ENCODE measurements around the gene PWWP2B. TPM values are rescaled to one million over a fixed set of nuclear protein-coding genes. Genes with fewer than 3 reads are reported as not detected.

Gene PWWP2B
- total and polyA plus RNA-seq, 2 of the 8 experiments (the other 6 are each of a cell fraction or from before 2014, with no cell fraction given) = 5.3 to 10.8 TPM

DNA sequence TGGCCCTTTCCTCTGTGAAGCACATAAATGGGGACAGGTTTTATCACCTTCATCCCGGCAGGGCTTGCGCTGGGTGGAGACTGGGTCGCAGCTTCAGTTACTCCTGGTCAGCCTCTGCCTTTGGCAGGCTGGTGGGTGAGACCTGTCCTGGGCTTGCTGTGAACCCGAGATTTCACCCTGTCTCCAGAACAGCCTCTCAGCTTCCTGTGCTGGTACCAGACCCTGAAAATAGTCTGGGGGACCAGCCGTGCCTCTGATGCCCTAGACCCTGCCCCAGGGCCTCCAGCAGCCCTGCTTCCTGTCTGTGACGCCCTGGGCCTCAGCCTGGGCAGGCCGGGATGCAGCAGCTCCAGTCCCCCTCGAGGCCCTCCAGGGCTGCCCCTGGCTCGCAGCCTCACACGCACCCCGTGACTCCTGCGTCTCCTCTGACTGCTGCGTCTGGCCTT lies 13.2 kb upstream of the PWWP2B start:
- Histone ChIP-seq H2BK5ac (ENCODE audit: low read depth, low read length) (no peak overlapping the region), H3K9me3 (ENCODE audit: insufficient read depth in 2 of 2, low read depth in 1 of 2, low read length in 1 of 2) (no peaks in the 10 kb centered on the region), H2AK5ac (ENCODE audit: low read depth, low read length) (no peak overlapping the region), H3K14ac (ENCODE audit: insufficient read length) (no peak overlapping the region), H3K56ac (replicated peaks; ENCODE audit: insufficient read length, low read depth, low read length) (no peak overlapping the region), H2BK20ac (ENCODE audit: low read length) (no peak overlapping the region), H3K18ac (ENCODE audit: extremely low read depth, low read length) (no peak overlapping the region), H3K23me2 (ENCODE audit: low read depth, low read length) (no peaks in the 10 kb centered on the region), H4K20me1 (replicated peaks in 1 of 2; ENCODE audit: control insufficient read depth in 1 of 2, insufficient read depth in 2 of 2, low read length in 2 of 2) (no peaks in the 10 kb centered on the region), H3K9ac (replicated peaks in 1 of 4; ENCODE audit: extremely low read depth in 1 of 4, low read depth in 3 of 4, low read length in 3 of 4) (no peak overlapping the region), H3K27me3 (replicated peaks in 1 of 4; ENCODE audit: control insufficient read depth in 3 of 4, extremely low read depth in 1 of 4, insufficient read depth in 3 of 4, low read length in 3 of 4) (no peaks in the 10 kb centered on the region), H3K4me1 (replicated peaks in 1 of 4; ENCODE audit: control insufficient read depth in 3 of 4, insufficient read depth in 4 of 4, low read length in 3 of 4) (peaks cover 0 to under 1% (median under 1%) of the 10 kb centered on the region in 4 experiments; a peak in 2 of 7 replicates), H3K4ac (replicated peaks; ENCODE audit: insufficient read length, low read depth, low read length) (no peak overlapping the region), H4K5ac (ENCODE audit: insufficient read length, low read depth, low read length) (no peak overlapping the region), H2BK120ac (replicated peaks; ENCODE audit: low read depth, low read length) (no peak overlapping the region), H4K8ac (ENCODE audit: extremely low read depth, insufficient read depth, low read length) (peak overlapping the region; percentile 35), H3K36me3 (ENCODE audit: control insufficient read depth in 2 of 4, insufficient read depth in 4 of 4, low read length in 3 of 4) (no peaks in the 10 kb centered on the region), H3K4me2 (ENCODE audit: insufficient read depth in 1 of 2, low read depth in 2 of 2, low read length in 2 of 2) (no peak overlapping the region), H2AFZ (ENCODE audit: low read length) (no peak overlapping the region), H3K27ac (ENCODE audit: low read depth, low read length) (no peak overlapping the region), H3K79me2 (ENCODE audit: control insufficient read depth in 1 of 2, insufficient read depth in 2 of 2, low read length in 2 of 2) (no peaks in the 10 kb centered on the region), H2BK15ac (ENCODE audit: low read length) (no peak overlapping the region), H3K4me3 (ENCODE audit: extremely low read depth in 1 of 4, insufficient read depth in 2 of 4, low read depth in 3 of 4, low read length in 4 of 4) (no peak overlapping the region), H3K23ac (ENCODE audit: insufficient read length) (no peak overlapping the region), H3K79me1 (ENCODE audit: low read depth, low read length) (no peaks in the 10 kb centered on the region), H2BK12ac (ENCODE audit: low read depth, low read length) (no peak overlapping the region), H4K91ac (replicated peaks; ENCODE audit: insufficient read length, low read length) (no peak overlapping the region)
- TF ChIP-seq SRF (IDR thresholded peaks at IDR 0.05; ENCODE audit: low read depth, low read length) (no peak), POLR2A (IDR thresholded peaks at IDR 0.05; ENCODE audit: control extremely low read depth in 1 of 2, low read depth in 2 of 2, low read length in 2 of 2) (no peak), MAX (IDR thresholded peaks at IDR 0.05) (no peak), TAF1 (IDR thresholded peaks at IDR 0.05; ENCODE audit: low read depth, low read length) (no peak), EP300 (IDR thresholded peaks at IDR 0.05; ENCODE audit: borderline replicate concordance in 1 of 2, low read depth in 2 of 2, low read length in 2 of 2) (no peak), SIX5 (IDR thresholded peaks at IDR 0.05; ENCODE audit: low read depth, low read length) (no peak), CHD2 (IDR thresholded peaks at IDR 0.05; ENCODE audit: low read length) (no peak), FOSL1 (IDR thresholded peaks at IDR 0.05; ENCODE audit: insufficient read depth, low read depth, low read length) (no peak), BRCA1 (IDR thresholded peaks at IDR 0.05; ENCODE audit: low read depth, low read length) (no peak), HDAC2 (IDR thresholded peaks at IDR 0.05; ENCODE audit: borderline replicate concordance in 1 of 2, low read depth in 2 of 2, low read length in 2 of 2) (no peak)
- CTCF ChIA-PET (ENCODE audit: partially characterized antibody) = interaction anchor here (0.6 to 2.3 kb wide), 6 partner anchors 11 to 253 kb away, joined by 3 to 9 read pairs (median 4); no protein-coding TSS in a partner anchor
- WGBS, 2 experiments (ENCODE audit: extremely low coverage in 1 of 2, insufficient coverage in 1 of 2, insufficient read length in 1 of 2, insufficient replicate concordance in 2 of 2, low coverage in 1 of 2, low lambda C conversion rate in 2 of 2, missing lambda C conversion rate in 1 of 2) = 89% methylated on average over 12 of the region's 13 CpGs; no CpG with 5 or more reads in 1 of the 2 experiments
- no peak for DNase-seq (ENCODE audit: low read depth in 1 of 2, low spot score in 2 of 2)
- FAIRE-seq = no peak
- POLR2A ChIA-PET (ENCODE audit: partially characterized antibody) = interaction anchor here (0.9 kb wide), 1 partner anchor 62 kb away, joined by 3 read pairs; no protein-coding TSS in a partner anchor

Data from H1 (cell line).